Parathyroid adenoma (tissue), 2 donors: ENCODE data around the gene RNF149.
"Not testable (repeated sequence)": the region's sequence is repeated elsewhere in the genome, so short reads cannot be mapped to it uniquely, and the experiment has no call there.

Source experiments
- H2AFZ ChIP-seq: fragments of 300-600 bp; sonication (generic); one replicate; pipeline ENCODE4 v1.7.0; 2017; ENCODE audit warnings: antibody characterized with exemption, mild to moderate bottlenecking
- H3K27ac ChIP-seq: fragments of 300-600 bp; sonication (generic); one replicate; pipeline ENCODE4 v1.7.0; 2017
- H3K27me3 ChIP-seq: fragments of 300-600 bp; sonication (generic); one replicate; pipeline ENCODE4 v1.7.0; 2017; ENCODE audit warnings: low read length; ENCODE audit not compliant: control insufficient read depth, insufficient read depth
- H3K36me3 ChIP-seq: fragments of 300-600 bp; sonication (generic); one replicate; pipeline ENCODE4 v1.7.0; 2017; ENCODE audit warnings: low read length; ENCODE audit not compliant: control insufficient read depth, insufficient read depth
- H3K4me1 ChIP-seq: fragments of 300-600 bp; sonication (generic); one replicate; pipeline ENCODE4 v1.7.0; 2017; ENCODE audit warnings: control low read depth
- H3K4me2 ChIP-seq: fragments of 300-600 bp; sonication (generic); one replicate; pipeline ENCODE4 v1.7.0; 2017; ENCODE audit warnings: low read length
- H3K4me3 ChIP-seq: fragments of 300-600 bp; sonication (generic); one replicate; pipeline ENCODE4 v1.7.0; 2017; ENCODE audit warnings: low read depth, low read length
- H3K79me2 ChIP-seq: fragments of 300-600 bp; sonication (generic); one replicate; pipeline ENCODE4 v1.7.0; 2017; ENCODE audit warnings: control low read depth
- H3K9ac ChIP-seq: fragments of 300-600 bp; sonication (generic); one replicate; pipeline ENCODE4 v1.7.0; 2017; ENCODE audit warnings: mild to moderate bottlenecking
- H3K9me3 ChIP-seq: fragments of 300-600 bp; sonication (generic); one replicate; pipeline ENCODE4 v1.7.0; 2017; ENCODE audit warnings: low read length; ENCODE audit not compliant: control insufficient read depth
- CTCF ChIP-seq: fragments of 300-600 bp; sonication (generic); IDR thresholded peaks from one replicate; pipeline ENCODE4 v1.7.0; 2017; ENCODE audit warnings: antibody characterized with exemption, mild to moderate bottlenecking
- donor health status: primary hyperparathyroidism.

Gene RNF149

GRCh38 chr2:101244899-101245298, 63.6 kb downstream of the RNF149 start:
- not testable (repeated sequence) for H2AFZ ChIP-seq, H3K79me2 ChIP-seq, H3K27me3 ChIP-seq, H3K4me1 ChIP-seq, H3K9me3 ChIP-seq, H3K27ac ChIP-seq, H3K9ac ChIP-seq, H3K36me3 ChIP-seq, H3K4me3 ChIP-seq, H3K4me2 ChIP-seq

DNA sequence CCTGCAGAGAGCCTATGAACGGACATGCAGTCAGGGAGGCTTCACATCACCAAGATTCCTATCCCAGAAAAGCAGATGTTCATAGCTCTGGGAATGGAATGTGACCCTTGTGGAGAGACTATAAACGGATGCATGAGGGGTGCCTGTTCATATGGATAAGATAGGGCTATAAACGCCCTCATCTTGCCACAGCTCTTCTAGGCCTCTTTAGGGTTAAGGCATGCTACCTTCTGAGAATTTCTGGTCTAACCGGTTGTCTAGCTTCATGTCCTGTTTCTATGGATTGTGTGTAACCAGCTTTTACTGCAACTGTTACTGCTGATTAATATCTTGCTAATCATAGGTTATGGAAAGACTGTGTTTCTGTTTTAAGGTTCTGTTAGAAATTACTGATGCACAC, 64.1 kb downstream of the RNF149 start:
- H2AFZ ChIP-seq, H3K27me3 ChIP-seq, H3K9ac ChIP-seq, H3K4me3 ChIP-seq, H3K27ac ChIP-seq, H3K9me3 ChIP-seq, H3K4me1 ChIP-seq, H3K4me2 ChIP-seq, H3K79me2 ChIP-seq, H3K36me3 ChIP-seq: not testable (repeated sequence)

GRCh38 chr2:101241158-101241557, 67.3 kb downstream of the RNF149 start:
- no peak overlapping the region for H3K27ac ChIP-seq
- no peak overlapping the region for H2AFZ ChIP-seq
- no peaks in the 10 kb centered on the region for H3K9me3 ChIP-seq
- TF ChIP-seq CTCF = no peak
- no peak overlapping the region for H3K9ac ChIP-seq
- H3K4me1 ChIP-seq = no peaks in the 10 kb centered on the region
- peaks cover 2% of the 10 kb centered on the region for H3K79me2 ChIP-seq
- no peaks in the 10 kb centered on the region for H3K27me3 ChIP-seq
- H3K4me3 ChIP-seq = no peak overlapping the region
- H3K36me3 ChIP-seq = no peaks in the 10 kb centered on the region
- no peak overlapping the region for H3K4me2 ChIP-seq

DNA sequence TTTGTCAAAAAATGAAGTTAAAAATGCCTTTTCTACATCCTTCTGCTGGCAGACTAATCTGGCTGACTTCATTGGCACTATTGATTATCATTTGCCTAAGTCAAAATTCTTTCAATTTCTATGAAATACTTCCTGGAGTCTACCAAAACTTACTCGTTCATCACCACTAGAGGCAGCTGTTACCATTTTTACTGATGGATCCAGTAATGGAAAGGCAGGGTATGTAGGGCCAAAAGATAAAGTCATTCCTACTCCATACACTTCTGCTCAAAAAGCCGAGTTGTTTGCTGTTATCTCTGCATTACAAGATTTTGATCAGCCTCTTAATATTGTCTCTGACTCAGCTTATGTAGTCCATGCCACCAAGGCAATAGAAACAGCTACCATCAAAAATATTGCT, 67.8 kb downstream of the RNF149 start:
- H2AFZ ChIP-seq, H3K27me3 ChIP-seq, H3K36me3 ChIP-seq, H3K4me2 ChIP-seq, H3K79me2 ChIP-seq, H3K9me3 ChIP-seq, H3K9ac ChIP-seq, H3K4me1 ChIP-seq, H3K4me3 ChIP-seq, H3K27ac ChIP-seq: not testable (repeated sequence)
- TF ChIP-seq CTCF = peak; percentile 56

- H3K36me3 ChIP-seq, H3K4me2 ChIP-seq, H3K27me3 ChIP-seq, H3K4me1 ChIP-seq, H3K27ac ChIP-seq, H3K79me2 ChIP-seq, H2AFZ ChIP-seq, H3K9me3 ChIP-seq, H3K4me3 ChIP-seq, H3K9ac ChIP-seq: not testable (repeated sequence)
These were observed 68.8 kb downstream of the RNF149 start for GRCh38 chr2:101239760-101240118.

- Histone ChIP-seq H3K36me3 (no peaks in the 10 kb centered on the region), H3K4me2 (no peak overlapping the region), H3K4me1 (no peaks in the 10 kb centered on the region), H3K9me3 (no peaks in the 10 kb centered on the region), H3K9ac (no peak overlapping the region), H3K27me3 (no peaks in the 10 kb centered on the region), H2AFZ (no peak overlapping the region), H3K79me2 (peaks cover 2% of the 10 kb centered on the region), H3K4me3 (no peak overlapping the region), H3K27ac (no peak overlapping the region)
- no peak for TF ChIP-seq CTCF
These were observed 69.4 kb downstream of the RNF149 start for GRCh38 chr2:101238930-101239759.

DNA sequence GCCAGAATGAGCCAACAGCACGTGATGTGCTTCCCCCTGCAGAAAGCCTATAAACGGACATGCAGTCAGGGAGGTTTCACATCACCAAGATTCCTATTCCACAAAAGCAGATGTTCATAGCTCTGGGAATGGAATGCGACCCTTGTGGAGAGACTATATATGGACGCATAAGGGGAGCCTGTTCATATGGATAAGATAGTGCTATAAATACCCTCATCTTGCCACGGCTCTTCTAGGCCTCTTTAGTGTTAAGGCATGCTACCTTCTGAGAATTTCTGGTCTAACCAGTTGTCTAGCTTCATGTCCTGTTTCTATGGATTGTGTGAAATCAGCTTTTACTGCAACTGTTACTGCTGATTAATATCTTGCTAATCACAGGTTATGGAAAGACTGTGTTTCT, 70.6 kb downstream of the RNF149 start:
- H3K9me3 ChIP-seq, H3K36me3 ChIP-seq, H3K4me1 ChIP-seq, H3K9ac ChIP-seq, H3K27me3 ChIP-seq, H2AFZ ChIP-seq, H3K4me2 ChIP-seq, H3K27ac ChIP-seq, H3K79me2 ChIP-seq, H3K4me3 ChIP-seq: not testable (repeated sequence)

GRCh38 chr2:101235956-101236355, 72.5 kb downstream of the RNF149 start:
- not testable (repeated sequence) for H3K9ac ChIP-seq, H3K9me3 ChIP-seq, H2AFZ ChIP-seq, H3K79me2 ChIP-seq, H3K4me2 ChIP-seq, H3K4me3 ChIP-seq, H3K4me1 ChIP-seq, H3K36me3 ChIP-seq, H3K27ac ChIP-seq, H3K27me3 ChIP-seq
